Endothelial cell of umbilical vein (primary cell): ENCODE measurements around the gene KLF16. TPM values are rescaled to one million over a fixed set of nuclear protein-coding genes. Genes with fewer than 3 reads are reported as not detected.

Experiments
- BruUV-seq: library from RNA; stranded (reverse); fragments of 400-500 nt; replicated peaks from 2 replicates; lab custom pipeline; 2021; lab: Mats Ljungman, UMichigan
- CTCF ChIA-PET: fragments of 300-600, 350-600 bp; sonication (Branson Sonifier 250); formaldehyde crosslinking; loops from one replicate; lab custom pipeline; 2021; ENCODE audit warnings: antibody characterized with exemption, inconsistent platforms; lab: Charles Lee
- POLR2A ChIA-PET: fragments of 300-600, 350-600 bp; sonication (Branson Sonifier 250); formaldehyde crosslinking; loops from one replicate; lab custom pipeline; 2021; ENCODE audit warnings: antibody characterized with exemption, inconsistent platforms; lab: Charles Lee
- DNase-seq: peaks from one replicate; pipeline ENCODE4 v3.0.0-alpha.2; 2011; ENCODE audit warnings: low read depth, low spot score
- FAIRE-seq: peaks from 2 replicates; lab custom pipeline; 2011; peaks lifted over from hg19 to GRCh38; lab: Jason Lieb, UNC
- H2AFZ ChIP-seq: 2 replicates; pipeline ENCODE4 v1.6.0; 2012; ENCODE audit warnings: low read depth, low read length, control low read depth, inconsistent platforms
- H3K27ac ChIP-seq: 2 replicates; pipeline ENCODE4 v1.5.1; 2011; ENCODE audit warnings: low read depth, mild to moderate bottlenecking, control low read depth, low read length, moderate library complexity; ENCODE audit not compliant: insufficient read depth
- H3K27me3 ChIP-seq, 2 experiments: 2 replicates each; pipeline versions ENCODE4 v1.6.0 to v1.6.1; 2011; ENCODE audit warnings: low read length in 2 of 2, mixed read lengths in 1 of 2; ENCODE audit not compliant: control insufficient read depth in 2 of 2, insufficient read depth in 2 of 2
- H3K36me3 ChIP-seq, 2 experiments: 2 replicates in 1 of 2; 3 replicates in 1 of 2; pipeline ENCODE4 v1.5.1; 2011; ENCODE audit warnings: low read length in 2 of 2, mild to moderate bottlenecking in 1 of 2, moderate library complexity in 1 of 2; ENCODE audit not compliant: control insufficient read depth in 2 of 2, insufficient read depth in 2 of 2; ENCODE audit errors: extremely low read depth in 1 of 2
- H3K4me1 ChIP-seq: 3 replicates; pipeline ENCODE4 v1.5.1; 2011; ENCODE audit warnings: mild to moderate bottlenecking, low read length; ENCODE audit not compliant: control insufficient read depth, insufficient read depth; ENCODE audit errors: extremely low read depth
- H3K4me2 ChIP-seq: 2 replicates; pipeline ENCODE4 v1.6.1; 2011; ENCODE audit warnings: low read length, control low read depth, mixed read lengths; ENCODE audit not compliant: insufficient read depth
- H3K4me3 ChIP-seq, 3 experiments: fragments of 200-600 bp in 1 of 3; sonication (generic), shearing (Covaris generic) in 1 of 3; replicated peaks in 1 of 3; 2 replicates each; pipeline ENCODE4 v1.5.1; 2011 to 2016; ENCODE audit warnings: control low read depth in 3 of 3, low read length in 3 of 3, mild to moderate bottlenecking in 2 of 3, inconsistent platforms in 1 of 3, low read depth in 1 of 3, moderate library complexity in 1 of 3; ENCODE audit not compliant: insufficient read depth in 1 of 3
- H3K79me2 ChIP-seq: 2 replicates; pipeline ENCODE4 v1.6.0; 2012; ENCODE audit warnings: low read length, inconsistent platforms; ENCODE audit not compliant: control insufficient read depth, insufficient read depth
- H3K9ac ChIP-seq: replicated peaks from 2 replicates; pipeline ENCODE3; 2011; ENCODE audit warnings: low read length, control low read depth; ENCODE audit not compliant: insufficient read depth; ENCODE audit errors: extremely low read depth
- H3K9me1 ChIP-seq: replicated peaks from 3 replicates; pipeline ENCODE4 v1.6.0; 2011; ENCODE audit warnings: mild to moderate bottlenecking, low read length; ENCODE audit not compliant: control insufficient read depth, insufficient read depth; ENCODE audit errors: extremely low read depth
- H3K9me3 ChIP-seq: replicated peaks from 2 replicates; pipeline ENCODE4 v1.5.1; 2012; ENCODE audit warnings: low read length, inconsistent platforms; ENCODE audit not compliant: control insufficient read depth, insufficient read depth
- H4K20me1 ChIP-seq: replicated peaks from 2 replicates; pipeline ENCODE3; 2011; ENCODE audit warnings: mild to moderate bottlenecking, low read length; ENCODE audit not compliant: control insufficient read depth, insufficient read depth; ENCODE audit errors: extremely low read depth
- CTCF ChIP-seq, 2 donors: IDR thresholded peaks; 1 replicate in 1 of 2; 2 replicates in 1 of 2; pipeline ENCODE4 v1.5.1; 2011; ENCODE audit warnings: low read length in 2 of 2, mild to moderate bottlenecking in 2 of 2, moderate library complexity in 2 of 2, control low read depth in 1 of 2, inconsistent platforms in 1 of 2, low read depth in 1 of 2; ENCODE audit not compliant: insufficient read depth in 1 of 2; ENCODE audit errors: extremely low read depth in 1 of 2
- EZH2 ChIP-seq: IDR thresholded peaks from 2 replicates; pipeline ENCODE4 v1.6.1; 2012; ENCODE audit warnings: borderline replicate concordance, low read depth, mild to moderate bottlenecking, moderate library complexity, low read length, inconsistent platforms; ENCODE audit not compliant: severe bottlenecking
- GATA2 ChIP-seq: IDR thresholded peaks from 2 replicates; pipeline ENCODE4 v1.7.0; 2011; ENCODE audit warnings: low read depth, mild to moderate bottlenecking, moderate library complexity, mixed read lengths, low read length; ENCODE audit not compliant: insufficient read length, insufficient read depth
- JUN ChIP-seq: IDR thresholded peaks from 2 replicates; pipeline ENCODE4 v1.6.1; 2011; ENCODE audit warnings: borderline replicate concordance, low read depth; ENCODE audit not compliant: insufficient read length, insufficient read depth
- MYC ChIP-seq: IDR thresholded peaks from one replicate; pipeline ENCODE4 v1.6.1; 2011; ENCODE audit warnings: mild to moderate bottlenecking, low read depth, low read length
- POLR2AphosphoS5 ChIP-seq: IDR thresholded peaks from 2 replicates; pipeline ENCODE4 v1.6.1; 2012; ENCODE audit warnings: low read depth, mild to moderate bottlenecking, control low read depth, low read length, moderate library complexity; ENCODE audit not compliant: insufficient read depth
- dilution Hi-C: fragments of 300-500 bp; cut with MboI; formaldehyde crosslinking; loops from one replicate; pipeline ENCODE4 v1.15.0; 2019; ENCODE audit warnings: low sequenced_read_pairs; ENCODE audit not compliant: extremely low pct_ligation_motif_present
- intact Hi-C: fragments of 100-400 bp; cut with micrococcal nuclease; formaldehyde crosslinking; loops from one replicate; pipeline ENCODE4 v1.10.0; 2022
- polyA plus RNA-seq, 4 experiments: library from polyadenylated mRNA; depleted of rRNA in 3 of 4; stranded (reverse) in 3 of 4; unstranded in 1 of 4; fragments of >200 nt; gene quantifications; 2 replicates each; pipeline versions ENCODE4 v1.2.1 to v1.2.3, GENCODE V29; 2011 to 2012; ENCODE audit warnings: missing spikeins in 1 of 4
- total RNA-seq: library from RNA; stranded (reverse); gene quantifications from 2 replicates; pipeline ENCODE4 v1.2.3, GENCODE V29; 2021

The KLF16 gene
- total and polyA plus RNA-seq, 2 donors (not counting 3 experiments of a cell fraction or from before 2014, with no cell fraction given): 11.6 to 36.6 TPM

- CTCF ChIA-PET: no interaction called here
- Histone ChIP-seq H3K4me2 (peak overlapping the region; percentile 89), H2AFZ (peak overlapping the region; percentile 58), H3K4me1 (peaks cover 28% of the 10 kb centered on the region), H3K9ac (peak overlapping the region; percentile 82), H3K9me1 (no peaks in the 10 kb centered on the region), H3K4me3 (peak overlapping the region; percentile 78 to 99 (median 85)), H4K20me1 (no peaks in the 10 kb centered on the region), H3K9me3 (no peaks in the 10 kb centered on the region), H3K79me2 (peaks cover 53% of the 10 kb centered on the region), H3K36me3 (no peaks in the 10 kb centered on the region), H3K27ac (peak overlapping the region; percentile 45), H3K27me3 (no peaks in the 10 kb centered on the region)
- intact Hi-C loops: loop anchor here (1.0 kb wide), 2 partner anchors 15 to 234 kb away; partner anchors contain the start of genes IZUMO4 and MOB3A
- FAIRE-seq (peak; percentile 49), DNase-seq (no peak)
- TSS peak; percentile 46 for BruUV-seq
- POLR2A ChIA-PET: no interaction called here
- TF ChIP-seq JUN (no peak), POLR2AphosphoS5 (peak; percentile 7)
- dilution Hi-C loops: no loop called here
Measured at GRCh38 chr19:1862424-1863327, 703 bp downstream of the KLF16 start.

- Histone ChIP-seq H4K20me1 (no peaks in the 10 kb centered on the region), H3K9me1 (no peaks in the 10 kb centered on the region), H3K36me3 (no peaks in the 10 kb centered on the region), H2AFZ (no peak overlapping the region), H3K9ac (peak overlapping the region; percentile 82), H3K4me2 (peak overlapping the region; percentile 89), H3K27ac (peak overlapping the region; percentile 40), H3K27me3 (no peaks in the 10 kb centered on the region), H3K79me2 (peaks cover 58% of the 10 kb centered on the region), H3K9me3 (no peaks in the 10 kb centered on the region), H3K4me1 (peaks cover 33% of the 10 kb centered on the region), H3K4me3 (peak overlapping the region; percentile 78 to 99 (median 85))
- no TSS peak for BruUV-seq
- DNase-seq (no peak), FAIRE-seq (no peak)
- no peak for TF ChIP-seq POLR2AphosphoS5
- no peak for TF ChIP-seq CTCF (IDR thresholded peaks at IDR 0.05; ENCODE audit: extremely low read depth in 1 of 2, insufficient read depth in 1 of 2, low read depth in 1 of 2, low read length in 2 of 2)
- TF ChIP-seq GATA2: no peak
- no peak for TF ChIP-seq MYC
- no peak for TF ChIP-seq JUN
- no peak for TF ChIP-seq EZH2
- dilution Hi-C loops: no loop called here
- POLR2A ChIA-PET: no interaction called here
- intact Hi-C loops: no loop called here
- CTCF ChIA-PET: no interaction called here
Measured at GRCh38 chr19:1862068-1862423, 1.3 kb downstream of the KLF16 start.
